ENCODE measurements around the gene PDP2. TPM values are rescaled to one million over a fixed set of nuclear protein-coding genes. Genes with fewer than 3 reads are reported as not detected.

The PDP2 gene
- total RNA-seq, 1 experiment from 2014 or later: 23.1 TPM

- no peaks in the 10 kb centered on the region for H3K79me2 ChIP-seq (ENCODE audit: insufficient read depth, low read length)
- H3K18ac ChIP-seq (ENCODE audit: insufficient read length, low read depth, low read length): no peak overlapping the region
- H2AFZ ChIP-seq (ENCODE audit: low read length): no peak overlapping the region
- no peaks in the 10 kb centered on the region for H3K23me2 ChIP-seq (ENCODE audit: insufficient read length, low read depth, low read length, poor library complexity, severe bottlenecking)
- no peak overlapping the region for H3K14ac ChIP-seq (ENCODE audit: insufficient read depth, low read length)
- no peak overlapping the region for H3K27ac ChIP-seq (ENCODE audit: insufficient read length, low read depth, low read length)
- no peak overlapping the region for H3K56ac ChIP-seq (ENCODE audit: insufficient read length, low read depth, low read length)
- Mint-ChIP-seq H3K36me3 (ENCODE audit: insufficient read depth in 1 of 3, low read depth in 3 of 3) (no peaks in the 10 kb centered on the region), H3K27me3 (ENCODE audit: low read depth) (peaks cover 5% of the 10 kb centered on the region), H3K27ac (peak overlapping the region in 1 of 3 experiments; percentile 33; a peak in 1 of 7 replicates), H3K4me1 (peaks cover 12% of the 10 kb centered on the region in 2 experiments), H3K9me3 (no peaks in the 10 kb centered on the region; a peak in 1 of 5 replicates), H3K4me3 (peak overlapping the region in 1 of 2 experiments; percentile 38; a peak in 3 of 5 replicates)
- no peaks in the 10 kb centered on the region for H3K79me1 ChIP-seq (ENCODE audit: insufficient read depth, low read depth, low read length, poor library complexity, severe bottlenecking)
- H3K23ac ChIP-seq (ENCODE audit: insufficient read length, low read depth, low read length): no peak overlapping the region
- no peak overlapping the region for H4K8ac ChIP-seq (replicated peaks; ENCODE audit: insufficient read length, low read depth, low read length)
- no peak overlapping the region for H4K5ac ChIP-seq (ENCODE audit: insufficient read length, low read depth, low read length)
- TF ChIP-seq, protein P1, sequence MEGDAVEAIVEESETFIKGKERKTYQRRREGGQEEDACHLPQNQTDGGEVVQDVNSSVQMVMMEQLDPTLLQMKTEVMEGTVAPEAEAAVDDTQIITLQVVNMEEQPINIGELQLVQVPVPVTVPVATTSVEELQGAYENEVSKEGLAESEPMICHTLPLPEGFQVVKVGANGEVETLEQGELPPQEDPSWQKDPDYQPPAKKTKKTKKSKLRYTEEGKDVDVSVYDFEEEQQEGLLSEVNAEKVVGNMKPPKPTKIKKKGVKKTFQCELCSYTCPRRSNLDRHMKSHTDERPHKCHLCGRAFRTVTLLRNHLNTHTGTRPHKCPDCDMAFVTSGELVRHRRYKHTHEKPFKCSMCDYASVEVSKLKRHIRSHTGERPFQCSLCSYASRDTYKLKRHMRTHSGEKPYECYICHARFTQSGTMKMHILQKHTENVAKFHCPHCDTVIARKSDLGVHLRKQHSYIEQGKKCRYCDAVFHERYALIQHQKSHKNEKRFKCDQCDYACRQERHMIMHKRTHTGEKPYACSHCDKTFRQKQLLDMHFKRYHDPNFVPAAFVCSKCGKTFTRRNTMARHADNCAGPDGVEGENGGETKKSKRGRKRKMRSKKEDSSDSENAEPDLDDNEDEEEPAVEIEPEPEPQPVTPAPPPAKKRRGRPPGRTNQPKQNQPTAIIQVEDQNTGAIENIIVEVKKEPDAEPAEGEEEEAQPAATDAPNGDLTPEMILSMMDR (conservative IDR thresholded peaks at IDR 0.05): no peak
- no peak overlapping the region for H3K4ac ChIP-seq (ENCODE audit: low read depth, low read length)
- no peak overlapping the region for H2AK5ac ChIP-seq (ENCODE audit: insufficient read length, low read length)
- no peaks in the 10 kb centered on the region for H3K9me3 ChIP-seq (ENCODE audit: control insufficient read depth, low read depth, low read length)
- no peak overlapping the region for H2BK20ac ChIP-seq (ENCODE audit: low read depth, low read length, poor library complexity, severe bottlenecking)
- DNase-seq: no peak
- H3K9ac ChIP-seq (ENCODE audit: extremely low read depth, insufficient read length, low read length): no peak overlapping the region
- H2BK12ac ChIP-seq (ENCODE audit: insufficient read length, low read depth, low read length): no peak overlapping the region
- H2BK120ac ChIP-seq (ENCODE audit: low read depth, low read length, poor library complexity, severe bottlenecking): no peak overlapping the region
- H3T11ph ChIP-seq (ENCODE audit: low read length): no peak overlapping the region
- no peaks in the 10 kb centered on the region; the same call in 1 of the 2 replicates for H3K4me1 ChIP-seq (ENCODE audit: insufficient read depth, low read length)
- H4K20me1 ChIP-seq (ENCODE audit: control insufficient read depth, insufficient read depth, insufficient read length): no peaks in the 10 kb centered on the region
- no peak overlapping the region for H2BK5ac ChIP-seq (ENCODE audit: insufficient read length, low read length)
- no peak overlapping the region for H2BK15ac ChIP-seq (ENCODE audit: low read depth, low read length)
- H4K91ac ChIP-seq (ENCODE audit: insufficient read length, low read depth, low read length): no peak overlapping the region
- no peaks in the 10 kb centered on the region for H3K27me3 ChIP-seq (ENCODE audit: insufficient read depth, low read length)
- no CpG with 5 or more reads among the region's 1 CpG for WGBS (ENCODE audit: extremely low coverage, insufficient read length, low lambda C conversion rate)
- H3K4me2 ChIP-seq (ENCODE audit: insufficient read depth, insufficient read length, low read length): no peak overlapping the region
These were observed 6.1 kb upstream of the PDP2 start for GRCh38 chr16:66874079-66874775.
